GM12878 (cell line): Measurements from ENCODE around the gene SLC22A6. TPM values are rescaled to one million over a fixed set of nuclear protein-coding genes. Genes with fewer than 3 reads are reported as not detected.
A peak's percentile ranks its signal among the peaks of the same experiment; 100 is the strongest.

Experiments
- ATAC-seq: fragments of 200-7000 bp; cut with Tn5 transposase; 3 replicates; pipeline ENCODE4 v1.9.1; 2020; ENCODE audit warnings: mild to moderate bottlenecking, moderate library complexity
- BruUV-seq: library from RNA; stranded (reverse); fragments of 400-500 nt; replicated peaks from 2 replicates; lab custom pipeline; 2021; lab: Mats Ljungman, UMichigan
- CTCF ChIA-PET: fragments of 300-600 bp; sonication (Branson Sonifier 250); formaldehyde crosslinking; extraction: SDS; loops from one replicate; lab custom pipeline; 2021; ENCODE audit warnings: inconsistent platforms; lab: Yijun Ruan, JAX
- POLR2A ChIA-PET: fragments of 350-600 bp; formaldehyde crosslinking; extraction: SDS; loops from one replicate; lab custom pipeline; 2021; ENCODE audit warnings: inconsistent platforms; lab: Charles Lee
- RAD21 ChIA-PET: fragments of 300-600 bp; sonication (Branson Sonifier 250); formaldehyde crosslinking; loops from one replicate; lab custom pipeline; 2023; ENCODE audit warnings: antibody characterized with exemption; ENCODE audit not compliant: unreplicated experiment; lab: Charles Lee
- SMC1A ChIA-PET: fragments of 300-600 bp; sonication (Branson Sonifier 250); formaldehyde crosslinking; loops from one replicate; lab custom pipeline; 2023; ENCODE audit not compliant: unreplicated experiment, uncharacterized antibody; lab: Charles Lee
- DNase-seq: peaks from one replicate; pipeline ENCODE4 v3.0.0-alpha.2; 2011; ENCODE audit warnings: low read depth, low spot score
- FAIRE-seq: peaks from 3 replicates; lab custom pipeline; 2011; peaks lifted over from hg19 to GRCh38; lab: Jason Lieb, UNC
- H2AFZ ChIP-seq: 2 replicates; pipeline ENCODE4 v1.6.0; 2011; ENCODE audit warnings: low read depth, low read length, control low read depth; ENCODE audit not compliant: control insufficient read depth
- H3K27ac ChIP-seq: 2 replicates; pipeline ENCODE4 v1.5.1; 2011; ENCODE audit warnings: control low read depth; ENCODE audit not compliant: control insufficient read depth, insufficient read depth
- H3K27me3 ChIP-seq, 2 experiments: replicated peaks in 1 of 2; 2 replicates each; pipeline versions ENCODE4 v1.6.0 to v1.6.1; 2011; ENCODE audit warnings: low read length in 1 of 2; ENCODE audit not compliant: control insufficient read depth in 2 of 2, insufficient read depth in 2 of 2
- H3K36me3 ChIP-seq, 2 experiments: 2 replicates each; pipeline ENCODE4 v1.5.1; 2011; ENCODE audit warnings: low read length in 1 of 2; ENCODE audit not compliant: control insufficient read depth in 2 of 2, insufficient read depth in 2 of 2
- H3K4me1 ChIP-seq: 2 replicates; pipeline ENCODE4 v1.6.1; 2011; ENCODE audit warnings: mild to moderate bottlenecking, low read length, moderate library complexity, mixed read lengths; ENCODE audit not compliant: control insufficient read depth, insufficient read depth
- H3K4me2 ChIP-seq: 2 replicates; pipeline ENCODE4 v1.6.0; 2011; ENCODE audit warnings: control low read depth; ENCODE audit not compliant: control insufficient read depth, insufficient read depth
- H3K4me3 ChIP-seq: fragments of 200-600 bp; sonication (generic); 2 replicates; pipeline ENCODE4 v1.5.1; 2016
- H3K79me2 ChIP-seq: 2 replicates; pipeline ENCODE4 v1.6.0; 2011; ENCODE audit warnings: low read length; ENCODE audit not compliant: control insufficient read depth, insufficient read depth
- H3K9ac ChIP-seq: 2 replicates; pipeline ENCODE4 v1.8.0; 2011; ENCODE audit warnings: low read length, control low read depth, mixed read lengths; ENCODE audit not compliant: control insufficient read depth, insufficient read depth
- H3K9me3 ChIP-seq: replicated peaks from 3 replicates; pipeline ENCODE4 v1.5.1; 2011; ENCODE audit warnings: mild to moderate bottlenecking, low read length; ENCODE audit not compliant: control insufficient read depth, insufficient read depth
- H4K20me1 ChIP-seq: 2 replicates; pipeline ENCODE4 v1.6.0; 2011; ENCODE audit not compliant: control insufficient read depth, insufficient read depth
- NFXL1 ChIP-seq: fragments of 450-650 bp; IDR thresholded peaks from 2 replicates; pipeline ENCODE4 v1.6.1; 2017; ENCODE audit warnings: antibody characterized with exemption, mild to moderate bottlenecking, borderline replicate concordance
- WGBS: methylation state at CpG from one replicate; pipeline ENCODE4 v1.1.6; 2016; ENCODE audit warnings: low lambda C conversion rate; ENCODE audit not compliant: insufficient replicate concordance, insufficient coverage; ENCODE audit errors: missing lambda C conversion rate; 5-methylcytosine and 5-hydroxymethylcytosine counted together
- in situ Hi-C: fragments of 300-500 bp; cut with MboI; formaldehyde crosslinking; loops from 9 replicates; pipeline ENCODE4 v1.14.3; 2018; ENCODE audit warnings: mixed read lengths
- intact Hi-C: fragments of 100-400 bp; cut with micrococcal nuclease; formaldehyde crosslinking; loops from one replicate; pipeline ENCODE4 v1.14.2; 2022; ENCODE audit not compliant: unreplicated experiment
- polyA plus RNA-seq, 11 experiments: library from polyadenylated mRNA; depleted of rRNA in 4 of 11; unstranded in 6 of 11; stranded (reverse) in 5 of 11; fragments of >200 nt; fragmentation: Nextera tagmentation in 4 of 11; fragmentation: Illumina TruSeq in 1 of 11; extraction: Ambion mirVana in 4 of 11; extraction: Trizol in 1 of 11; gene quantifications; 1 replicate in 1 of 11; 2 replicates in 10 of 11; pipeline versions ENCODE4 v1.2.1 to v1.2.3, GENCODE V29; 2011 to 2016; ENCODE audit warnings: inconsistent platforms in 2 of 11, missing spikeins in 2 of 11, low read depth in 1 of 11
- total RNA-seq, 4 experiments: library from RNA; depleted of rRNA in 3 of 4; stranded (reverse); fragments of >200 nt in 3 of 4; fragmentation: Illumina TruSeq in 1 of 4; extraction: Trizol in 1 of 4; gene quantifications; 2 replicates each; pipeline versions ENCODE4 v1.2.1 to v1.2.3, GENCODE V29; 2013 to 2021
- TF ChIP-seq, protein P1 (sequence below): IDR thresholded peaks from 2 replicates; pipeline ENCODE4 v1.6.1; 2012; ENCODE audit warnings: mild to moderate bottlenecking, low read depth, low read length

Gene SLC22A6
- total and polyA plus RNA-seq, 10 of the 15 experiments (the other 5 are each of a cell fraction or from before 2014, with no cell fraction given): not detected

- no peaks in the 10 kb centered on the region for H3K4me1 ChIP-seq
- 0% methylated on average over 1 of the region's 1 CpG for WGBS
- H4K20me1 ChIP-seq: no peaks in the 10 kb centered on the region
- TF ChIP-seq NFXL1: no peak
- TF ChIP-seq, protein P1, sequence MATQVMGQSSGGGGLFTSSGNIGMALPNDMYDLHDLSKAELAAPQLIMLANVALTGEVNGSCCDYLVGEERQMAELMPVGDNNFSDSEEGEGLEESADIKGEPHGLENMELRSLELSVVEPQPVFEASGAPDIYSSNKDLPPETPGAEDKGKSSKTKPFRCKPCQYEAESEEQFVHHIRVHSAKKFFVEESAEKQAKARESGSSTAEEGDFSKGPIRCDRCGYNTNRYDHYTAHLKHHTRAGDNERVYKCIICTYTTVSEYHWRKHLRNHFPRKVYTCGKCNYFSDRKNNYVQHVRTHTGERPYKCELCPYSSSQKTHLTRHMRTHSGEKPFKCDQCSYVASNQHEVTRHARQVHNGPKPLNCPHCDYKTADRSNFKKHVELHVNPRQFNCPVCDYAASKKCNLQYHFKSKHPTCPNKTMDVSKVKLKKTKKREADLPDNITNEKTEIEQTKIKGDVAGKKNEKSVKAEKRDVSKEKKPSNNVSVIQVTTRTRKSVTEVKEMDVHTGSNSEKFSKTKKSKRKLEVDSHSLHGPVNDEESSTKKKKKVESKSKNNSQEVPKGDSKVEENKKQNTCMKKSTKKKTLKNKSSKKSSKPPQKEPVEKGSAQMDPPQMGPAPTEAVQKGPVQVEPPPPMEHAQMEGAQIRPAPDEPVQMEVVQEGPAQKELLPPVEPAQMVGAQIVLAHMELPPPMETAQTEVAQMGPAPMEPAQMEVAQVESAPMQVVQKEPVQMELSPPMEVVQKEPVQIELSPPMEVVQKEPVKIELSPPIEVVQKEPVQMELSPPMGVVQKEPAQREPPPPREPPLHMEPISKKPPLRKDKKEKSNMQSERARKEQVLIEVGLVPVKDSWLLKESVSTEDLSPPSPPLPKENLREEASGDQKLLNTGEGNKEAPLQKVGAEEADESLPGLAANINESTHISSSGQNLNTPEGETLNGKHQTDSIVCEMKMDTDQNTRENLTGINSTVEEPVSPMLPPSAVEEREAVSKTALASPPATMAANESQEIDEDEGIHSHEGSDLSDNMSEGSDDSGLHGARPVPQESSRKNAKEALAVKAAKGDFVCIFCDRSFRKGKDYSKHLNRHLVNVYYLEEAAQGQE: peak; percentile 81
- H3K79me2 ChIP-seq: no peaks in the 10 kb centered on the region
- H3K27me3 ChIP-seq: no peaks in the 10 kb centered on the region; a peak in 1 of 4 replicates
- FAIRE-seq: no peak
- H3K27ac ChIP-seq: no peak overlapping the region
- RAD21 ChIA-PET: no interaction called here
- H3K4me2 ChIP-seq: no peak overlapping the region
- no TSS peak for BruUV-seq
- no peak overlapping the region for H2AFZ ChIP-seq
- H3K9me3 ChIP-seq: no peaks in the 10 kb centered on the region
- no peak overlapping the region for H3K4me3 ChIP-seq
- CTCF ChIA-PET: interaction anchor here (0.6 to 1.2 kb wide), 2 partner anchors 75 to 647 kb away, joined by 3 to 6 read pairs; no protein-coding TSS in a partner anchor
- no peak for ATAC-seq
- intact Hi-C loops (no loop called here), in situ Hi-C loops (no loop called here)
- H3K9ac ChIP-seq: no peak overlapping the region
- POLR2A ChIA-PET: no interaction called here
- DNase-seq: no peak
- H3K36me3 ChIP-seq: no peaks in the 10 kb centered on the region
- SMC1A ChIA-PET: no interaction called here
Measured at GRCh38 chr11:62980133-62980760, 4.5 kb downstream of the SLC22A6 start.
